Measurements from ENCODE around the gene PNPLA5. TPM values are rescaled to one million over a fixed set of nuclear protein-coding genes. Genes with fewer than 3 reads are reported as not detected.

PNPLA5 gene
- total RNA-seq, 2 experiments from 2014 or later: not detected

- no peaks in the 10 kb centered on the region for H3K27me3 ChIP-seq (ENCODE audit: control insufficient read depth in 1 of 2, insufficient read depth in 2 of 2, low read length in 2 of 2)
- no peaks in the 10 kb centered on the region for H3K4me1 ChIP-seq (ENCODE audit: insufficient read depth, low read length)
- no peak overlapping the region for H3K4me3 Mint-ChIP-seq
- no peaks in the 10 kb centered on the region for H3K4me1 Mint-ChIP-seq (ENCODE audit: low read depth)
- intact Hi-C loops (cut with DNase I, micrococcal nuclease): no loop called here
- H3K27ac ChIP-seq (ENCODE audit: low read depth in 1 of 2, low read length in 2 of 2): no peak overlapping the region
- H3K36me3 ChIP-seq (ENCODE audit: insufficient read depth, low read length): no peaks in the 10 kb centered on the region
- DNase-seq (no peak), ATAC-seq (ENCODE audit: poor library complexity) (no peak)
- no peaks in the 10 kb centered on the region for H3K36me3 Mint-ChIP-seq (ENCODE audit: low read depth)
- no peaks in the 10 kb centered on the region for H3K9me3 Mint-ChIP-seq
- POLR2A ChIA-PET: no interaction called here
- H3K4me3 ChIP-seq (ENCODE audit: low read length): no peak overlapping the region
- H3K27ac Mint-ChIP-seq: no peak overlapping the region
- peaks cover 6% of the 10 kb centered on the region for H3K27me3 Mint-ChIP-seq
- CTCF ChIA-PET: no interaction called here
- no peak for TF ChIP-seq CTCF (IDR thresholded peaks at IDR 0.05)
- no peaks in the 10 kb centered on the region for H3K9me3 ChIP-seq (ENCODE audit: control insufficient read depth in 1 of 2, insufficient read depth in 1 of 2, low read length in 2 of 2)
These were observed 56.6 kb downstream of the PNPLA5 start for GRCh38 chr22:43835166-43835565.

- no peaks in the 10 kb centered on the region for H3K9me3 ChIP-seq (ENCODE audit: control insufficient read depth in 1 of 2, insufficient read depth in 1 of 2, low read length in 2 of 2)
- intact Hi-C loops (cut with DNase I, micrococcal nuclease): no loop called here
- Mint-ChIP-seq H3K27ac (no peak overlapping the region), H3K36me3 (ENCODE audit: low read depth) (no peaks in the 10 kb centered on the region), H3K4me1 (ENCODE audit: low read depth) (no peaks in the 10 kb centered on the region), H3K9me3 (no peaks in the 10 kb centered on the region), H3K4me3 (no peak overlapping the region), H3K27me3 (peaks cover 6% of the 10 kb centered on the region)
- H3K36me3 ChIP-seq (ENCODE audit: insufficient read depth, low read length): no peaks in the 10 kb centered on the region
- ChIA-PET CTCF (no interaction called here), POLR2A (no interaction called here)
- no peak for ATAC-seq (ENCODE audit: poor library complexity)
- DNase-seq: no peak
- TF ChIP-seq CTCF (IDR thresholded peaks at IDR 0.05): no peak
- H3K4me3 ChIP-seq (ENCODE audit: low read length): no peak overlapping the region
- no peaks in the 10 kb centered on the region for H3K4me1 ChIP-seq (ENCODE audit: insufficient read depth, low read length)
- H3K27ac ChIP-seq (ENCODE audit: low read depth in 1 of 2, low read length in 2 of 2): no peak overlapping the region
- no peaks in the 10 kb centered on the region for H3K27me3 ChIP-seq (ENCODE audit: control insufficient read depth in 1 of 2, insufficient read depth in 2 of 2, low read length in 2 of 2)
These were observed 58.2 kb downstream of the PNPLA5 start for GRCh38 chr22:43833286-43834240.

DNA sequence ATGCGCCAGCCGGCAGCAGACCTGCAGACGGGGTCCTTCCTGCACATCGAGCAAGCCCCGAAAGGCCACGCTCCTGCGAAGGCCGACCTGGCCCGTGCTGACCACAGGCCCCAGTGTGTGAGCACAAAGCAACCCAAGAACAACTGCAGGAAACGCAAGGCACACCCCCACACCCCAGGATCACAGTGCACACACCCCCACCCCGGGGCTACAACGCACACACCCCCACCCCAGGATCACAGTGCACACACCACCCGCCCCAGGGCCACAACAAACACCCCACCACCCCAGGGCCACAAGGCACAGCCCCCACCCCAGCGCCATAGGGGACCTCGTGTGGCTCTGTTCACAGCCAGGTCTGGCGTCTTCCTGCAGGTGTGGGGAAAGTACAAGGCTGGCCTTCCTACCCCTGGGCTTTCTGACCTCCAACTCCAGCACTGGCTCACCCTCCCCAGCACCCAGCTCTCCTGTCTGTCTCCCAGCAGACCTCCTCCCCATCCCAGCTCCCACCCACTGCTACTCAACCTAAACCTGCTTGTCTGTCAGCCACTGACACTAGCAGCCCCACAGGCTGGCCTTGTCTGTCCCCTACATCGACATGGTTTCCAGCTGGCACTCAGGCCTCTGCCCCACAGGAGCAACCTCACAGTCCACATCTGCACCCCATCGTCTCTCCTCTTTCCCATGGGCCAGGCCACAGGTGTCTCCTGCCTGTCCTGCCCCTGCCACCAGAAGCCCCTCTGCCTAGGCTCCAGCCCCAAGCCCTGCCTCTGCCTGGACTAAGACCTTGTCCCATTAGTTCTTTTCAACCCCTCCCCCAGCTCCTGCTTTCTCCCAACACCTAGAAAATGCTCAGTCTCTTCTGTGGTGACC, 59.2 kb downstream of the PNPLA5 start:
- POLR2A ChIA-PET: no interaction called here

More for the DNA sequence above, 59.2 kb downstream of the PNPLA5 start:
- CTCF ChIA-PET: no interaction called here
- H3K36me3 Mint-ChIP-seq (ENCODE audit: low read depth): no peaks in the 10 kb centered on the region
- Histone ChIP-seq H3K27me3 (ENCODE audit: control insufficient read depth in 1 of 2, insufficient read depth in 2 of 2, low read length in 2 of 2) (no peaks in the 10 kb centered on the region), H3K4me1 (ENCODE audit: insufficient read depth, low read length) (no peaks in the 10 kb centered on the region), H3K36me3 (ENCODE audit: insufficient read depth, low read length) (no peaks in the 10 kb centered on the region), H3K4me3 (ENCODE audit: low read length) (no peak overlapping the region), H3K27ac (ENCODE audit: low read depth in 1 of 2, low read length in 2 of 2) (no peak overlapping the region), H3K9me3 (ENCODE audit: control insufficient read depth in 1 of 2, insufficient read depth in 1 of 2, low read length in 2 of 2) (no peaks in the 10 kb centered on the region)
- DNase-seq: no peak
- no peaks in the 10 kb centered on the region for H3K9me3 Mint-ChIP-seq
- no peak for ATAC-seq (ENCODE audit: poor library complexity)
- no peak overlapping the region for H3K4me3 Mint-ChIP-seq
- H3K27me3 Mint-ChIP-seq: peaks cover 6% of the 10 kb centered on the region
- intact Hi-C loops (cut with DNase I, micrococcal nuclease): no loop called here
- no peak overlapping the region for H3K27ac Mint-ChIP-seq
- TF ChIP-seq CTCF (IDR thresholded peaks at IDR 0.05): no peak
- H3K4me1 Mint-ChIP-seq (ENCODE audit: low read depth): no peaks in the 10 kb centered on the region
